Posterior vena cava (tissue), 2 donors: ENCODE data around the gene ADGRB3. TPM values are rescaled to one million over a fixed set of nuclear protein-coding genes. Genes with fewer than 3 reads are reported as not detected.
A peak's percentile ranks its signal among the peaks of the same experiment; 100 is the strongest.

ENCODE experiments used
- DNase-seq: peaks from one replicate; pipeline ENCODE4 v3.0.0-alpha.2; 2020; ENCODE audit warnings: low spot score
- intact Hi-C, 2 donors: fragments of 100-400 bp; cut with DNase I; formaldehyde crosslinking; loops; one replicate each; pipeline versions ENCODE4 v1.14.1 to v1.14.2; 2022 to 2023
- total RNA-seq, 2 donors: library from RNA; stranded (reverse); fragmentation: NEBNext Ultra II Directional; extraction: Animal tissue kit (Norgen Biotek cat#: 25700); gene quantifications; one replicate each; pipeline ENCODE4 v1.2.1, GENCODE V29; 2021
- donor health status: DM: yes; HTN: yes; CAD: no.
- donor health status: DM: yes; HTN: yes; CAD: no.

Gene ADGRB3
- total RNA-seq, 2 donors from 2014 or later, result 2.0 to 5.9 TPM

DNA sequence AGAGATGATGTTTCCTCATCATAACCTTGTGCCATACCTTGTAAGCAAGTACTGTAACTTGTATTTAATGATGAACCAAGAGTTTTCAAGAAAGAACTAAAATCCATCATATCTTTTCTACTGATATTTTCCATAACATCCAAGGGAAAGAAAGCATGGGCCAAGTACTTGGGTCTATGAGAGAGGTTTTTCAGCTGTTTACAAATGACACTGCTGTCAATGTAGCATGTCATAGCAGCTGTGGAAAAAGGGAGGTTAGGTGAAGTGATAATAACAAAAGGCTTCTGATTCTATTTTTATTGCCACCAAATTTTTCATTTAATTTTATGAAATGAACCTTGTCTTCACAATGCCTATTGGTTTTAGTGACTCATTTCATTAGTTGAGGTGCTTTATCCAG lies 679.4 kb downstream of the ADGRB3 start:
- intact Hi-C loops, result no loop called here

GRCh38 chr6:69331886-69332285 lies 696.8 kb downstream of the ADGRB3 start:
- no peak for DNase-seq
- intact Hi-C loops, result no loop called here

More for the DNA sequence above, 679.4 kb downstream of the ADGRB3 start:
- no peak for DNase-seq

DNA sequence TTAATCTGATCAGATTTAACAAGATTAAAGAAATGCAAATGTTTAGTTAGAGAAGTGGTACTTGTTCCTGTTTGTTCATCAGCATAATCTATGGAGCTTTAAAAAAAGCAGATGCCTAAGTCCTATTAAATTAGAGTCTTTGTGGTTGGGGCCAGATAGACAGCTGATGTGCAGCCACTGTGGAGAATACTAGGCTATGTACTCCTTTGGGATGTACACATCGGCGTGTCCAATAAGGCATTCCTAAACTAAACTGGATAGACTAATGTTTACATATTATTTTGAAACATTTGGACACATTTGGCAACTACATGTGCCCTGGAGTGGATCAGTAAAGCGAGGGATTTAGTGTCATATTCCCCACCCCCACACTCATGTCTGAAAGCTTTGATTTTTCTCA lies 702.2 kb downstream of the ADGRB3 start:
- intact Hi-C loops, result no loop called here
- DNase-seq, result no peak

GRCh38 chr6:69338431-69339162 lies 703.5 kb downstream of the ADGRB3 start:
- no peak for DNase-seq
- intact Hi-C loops, result no loop called here

GRCh38 chr6:69339163-69339550 lies 704.1 kb downstream of the ADGRB3 start:
- intact Hi-C loops, result no loop called here
- no peak for DNase-seq

GRCh38 chr6:69340196-69340595 lies 705.1 kb downstream of the ADGRB3 start:
- DNase-seq, result no peak
- intact Hi-C loops, result no loop called here

DNA sequence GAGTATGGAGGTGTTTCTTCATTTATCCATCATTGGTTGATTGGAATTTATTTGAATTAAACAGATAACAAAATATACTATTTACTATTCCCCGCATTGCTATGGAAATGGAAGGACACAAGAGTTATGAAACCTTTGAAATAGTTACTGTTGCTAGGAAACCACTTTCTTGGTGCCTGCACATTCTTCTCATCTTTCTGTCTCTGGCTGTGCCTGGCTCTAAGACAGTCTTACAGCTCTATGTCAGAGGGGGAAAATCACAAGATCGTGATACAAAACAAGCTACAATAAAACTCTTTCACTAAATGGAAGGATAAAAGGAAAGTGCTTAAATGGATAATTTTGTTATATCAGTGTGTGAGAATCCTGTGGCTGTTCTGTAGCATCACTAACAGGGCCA lies 708.8 kb downstream of the ADGRB3 start:
- intact Hi-C loops, result no loop called here
- no peak for DNase-seq

- DNase-seq, result peak; percentile 62
- intact Hi-C loops, result no loop called here
Measured at GRCh38 chr6:69349771-69350170, 714.7 kb downstream of the ADGRB3 start.

GRCh38 chr6:69362209-69362608 lies 727.1 kb downstream of the ADGRB3 start:
- DNase-seq, result no peak
- intact Hi-C loops, result no loop called here

DNA sequence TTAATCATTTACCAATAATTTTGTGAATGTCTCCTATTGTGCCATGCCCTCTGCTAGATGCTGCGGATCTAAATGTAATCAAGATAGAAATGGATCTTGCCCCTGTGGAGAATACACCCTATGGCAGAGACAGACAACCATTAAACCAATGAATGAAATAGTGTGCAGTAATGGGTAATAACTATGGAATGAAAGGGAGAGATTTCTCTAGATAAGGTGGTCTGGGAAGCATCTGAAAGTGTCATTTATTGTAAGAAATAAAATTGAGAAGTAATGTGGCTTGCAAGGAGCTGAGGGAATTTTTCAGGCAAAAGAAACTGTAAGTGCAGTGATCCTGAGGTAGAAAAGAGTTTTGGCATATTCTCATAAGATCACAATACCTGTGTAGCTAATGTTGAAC lies 731.7 kb downstream of the ADGRB3 start:
- intact Hi-C loops, result no loop called here
- no peak for DNase-seq

GRCh38 chr6:69368613-69369012 lies 733.5 kb downstream of the ADGRB3 start:
- intact Hi-C loops, result no loop called here
- no peak for DNase-seq

DNA sequence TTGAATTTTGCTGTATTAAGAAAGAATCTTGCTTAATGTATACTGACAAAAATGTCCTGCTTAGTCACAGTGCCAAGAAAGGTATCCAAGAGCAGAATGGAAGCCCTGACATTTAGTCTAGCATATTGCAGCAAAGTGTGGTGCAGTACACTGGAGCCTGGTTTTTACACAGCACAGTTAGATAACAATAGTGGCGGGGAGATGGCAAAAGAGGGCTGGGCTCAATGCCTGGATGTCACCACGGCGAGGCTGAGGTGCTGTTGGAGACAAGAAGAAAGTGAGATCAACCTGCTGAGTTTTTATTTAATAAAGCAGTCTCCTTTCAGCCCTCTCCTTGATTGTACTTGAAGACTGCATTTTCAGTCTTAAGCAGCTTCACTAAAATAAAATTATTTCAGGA lies 735.7 kb downstream of the ADGRB3 start:
- DNase-seq, result no peak
- intact Hi-C loops, result no loop called here

DNA sequence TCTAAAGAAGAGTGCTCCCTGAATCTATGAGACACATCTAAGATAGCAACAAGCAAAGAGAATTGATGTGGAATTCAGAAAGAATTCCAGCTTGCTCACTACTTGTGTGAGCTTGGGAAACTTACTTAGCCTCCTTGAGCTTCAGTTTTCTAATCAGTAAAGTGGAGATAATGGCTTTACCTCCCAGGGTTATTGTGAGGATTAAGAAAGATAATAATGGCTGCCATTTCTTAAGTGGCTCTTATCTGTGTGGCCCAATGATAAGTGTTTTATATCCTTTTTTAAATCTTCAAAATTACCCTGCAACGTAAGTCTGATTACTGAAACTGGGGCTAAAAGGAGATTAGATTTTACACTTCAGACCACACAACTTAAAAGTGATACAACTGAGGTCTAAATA lies 743.2 kb downstream of the ADGRB3 start:
- intact Hi-C loops, result no loop called here
- DNase-seq, result no peak

DNA sequence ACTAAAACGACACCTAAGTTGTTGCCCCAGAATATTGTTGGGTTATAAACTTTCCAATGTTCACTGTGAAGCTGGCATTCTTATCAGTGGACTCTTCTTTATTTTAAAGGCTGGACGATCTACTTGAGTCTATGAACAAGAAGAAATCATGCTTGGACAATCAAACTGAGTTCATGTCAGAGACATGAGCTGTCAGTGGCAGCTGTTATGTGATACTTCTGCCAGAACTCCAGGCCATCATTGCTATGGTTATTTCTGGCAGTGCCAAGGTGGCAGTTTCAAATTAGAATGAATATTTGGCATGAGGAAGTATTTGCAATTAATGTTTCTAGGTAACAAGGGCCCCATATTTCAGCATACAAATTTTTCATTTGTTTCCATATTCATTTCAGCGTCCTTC lies 744.4 kb downstream of the ADGRB3 start:
- DNase-seq, result no peak
- intact Hi-C loops, result no loop called here

- intact Hi-C loops, result no loop called here
- DNase-seq, result no peak
Measured at GRCh38 chr6:69383627-69384026, 748.5 kb downstream of the ADGRB3 start.

DNA sequence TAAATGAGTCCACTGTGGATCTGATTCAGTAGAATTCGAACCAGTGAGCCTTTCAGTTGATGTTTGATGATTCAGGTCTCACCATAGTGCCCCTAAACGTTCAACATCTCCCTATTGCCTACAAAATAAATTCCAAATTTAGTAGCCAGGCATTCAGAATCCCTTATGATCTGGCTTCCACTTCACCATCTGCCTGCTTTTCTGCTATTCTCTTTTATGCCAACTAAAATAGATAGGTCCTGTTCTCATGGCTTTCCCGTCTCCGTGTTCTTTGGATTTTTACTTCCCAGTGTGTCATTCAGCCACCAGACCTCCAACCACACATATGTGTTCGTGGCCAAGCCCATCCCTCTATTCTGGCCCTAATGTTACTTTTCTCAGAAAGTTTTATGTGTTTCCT lies 751.3 kb downstream of the ADGRB3 start:
- DNase-seq, result no peak
- intact Hi-C loops, result no loop called here

GRCh38 chr6:69390125-69390524 lies 755.0 kb downstream of the ADGRB3 start:
- no peak for DNase-seq
- intact Hi-C loops, result no loop called here

DNA sequence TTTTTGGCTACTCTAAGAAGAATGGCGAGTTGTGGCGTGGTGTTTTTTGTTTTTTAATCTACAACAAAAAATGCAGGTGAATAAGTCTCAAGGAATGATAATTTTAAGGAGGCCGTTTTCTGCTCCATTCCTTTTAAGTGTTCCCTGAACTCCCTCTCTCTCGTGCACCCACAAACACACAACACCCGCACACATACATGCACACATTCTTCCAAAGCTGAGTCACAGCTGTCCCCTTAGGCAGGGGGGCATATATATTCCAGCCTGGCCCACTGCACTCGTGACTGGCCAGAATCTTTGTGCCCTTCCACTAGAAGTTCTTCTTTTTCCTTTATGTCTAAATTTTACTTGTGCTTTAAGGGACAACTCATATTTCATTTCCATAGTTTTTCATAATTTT lies 756.0 kb downstream of the ADGRB3 start:
- no peak for DNase-seq
- intact Hi-C loops, result no loop called here

- DNase-seq, result no peak
- intact Hi-C loops, result no loop called here
Measured at GRCh38 chr6:69392745-69393144, 757.7 kb downstream of the ADGRB3 start.

DNA sequence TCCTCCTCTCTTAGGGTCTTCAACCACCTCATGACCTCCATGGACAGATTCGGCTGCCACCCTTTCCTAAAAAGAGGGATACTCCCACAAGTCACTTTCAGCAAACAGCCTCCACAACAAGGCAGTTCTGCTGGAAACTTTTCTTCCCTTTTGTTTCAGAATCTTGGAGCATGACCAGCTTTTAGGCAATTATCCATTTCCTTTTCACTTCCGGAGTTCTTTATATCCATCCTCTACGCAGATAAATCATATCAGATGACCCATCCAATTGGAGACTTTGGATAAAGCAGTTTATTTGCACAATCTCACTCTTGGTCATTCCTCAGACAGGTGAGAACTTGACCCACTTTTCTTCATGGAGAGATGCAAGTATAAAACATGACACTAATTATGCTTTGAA lies 763.2 kb downstream of the ADGRB3 start:
- DNase-seq, result no peak
- intact Hi-C loops, result no loop called here

GRCh38 chr6:69398729-69399128 lies 763.6 kb downstream of the ADGRB3 start:
- DNase-seq, result no peak
- intact Hi-C loops, result no loop called here

GRCh38 chr6:69408886-69409285 lies 773.8 kb downstream of the ADGRB3 start:
- no peak for DNase-seq
- intact Hi-C loops, result no loop called here
